WTC11 (cell line): ENCODE results near the gene CENPB. TPM values are rescaled to one million over a fixed set of nuclear protein-coding genes. Genes with fewer than 3 reads are reported as not detected.

Source experiments
- ATAC-seq: fragments of 200-7000 bp; cut with Tn5 transposase; 2 replicates; pipeline ENCODE4 v1.10.0; 2021; ENCODE audit warnings: mild to moderate bottlenecking, moderate library complexity
- CTCF ChIA-PET: fragments of 300-600 bp; sonication (Branson Sonifier 250); formaldehyde crosslinking; loops from one replicate; lab custom pipeline; 2021; ENCODE audit warnings: antibody characterized with exemption; lab: Charles Lee
- POLR2A ChIA-PET: fragments of 350-600 bp; sonication (Branson Sonifier 250); formaldehyde crosslinking; loops from one replicate; lab custom pipeline; 2021; ENCODE audit warnings: antibody characterized with exemption; lab: Charles Lee
- DNase-seq: peaks from one replicate; pipeline ENCODE4 v3.0.0; 2021; ENCODE audit warnings: low spot score
- H3K27ac Mint-ChIP-seq: 2 replicates; pipeline ENCODE4 v1.8.0; 2021; ENCODE audit warnings: mixed read lengths
- H3K27me3 Mint-ChIP-seq: 2 replicates; pipeline ENCODE4 v1.8.0; 2021; ENCODE audit warnings: low read depth, mild to moderate bottlenecking, moderate library complexity, mixed read lengths
- H3K36me3 Mint-ChIP-seq: 2 replicates; pipeline ENCODE4 v1.8.0; 2021; ENCODE audit warnings: mixed read lengths
- H3K4me1 Mint-ChIP-seq: 2 replicates; pipeline ENCODE4 v1.8.0; 2022; ENCODE audit warnings: mixed read lengths
- H3K4me3 Mint-ChIP-seq: 2 replicates; pipeline ENCODE4 v1.8.0; 2021; ENCODE audit warnings: mild to moderate bottlenecking, moderate library complexity, mixed read lengths
- H3K9me3 Mint-ChIP-seq: 2 replicates; pipeline ENCODE4 v1.8.0; 2021; ENCODE audit warnings: mixed read lengths
- ETV6 ChIP-seq: sonication (generic); formaldehyde crosslinking; IDR thresholded peaks from 2 replicates; pipeline ENCODE4 v1.8.1; 2022; ENCODE audit warnings: mild to moderate bottlenecking, missing genetic modification reagents
- FOXK1 ChIP-seq: sonication (generic); formaldehyde crosslinking; IDR thresholded peaks from 2 replicates; pipeline ENCODE4 v1.8.0; 2022; ENCODE audit warnings: mild to moderate bottlenecking, moderate library complexity, missing genetic modification reagents
- GTF2I ChIP-seq: fragments of 250-450 bp; sonication (Bioruptor Pico); conservative IDR thresholded peaks from 2 replicates; pipeline ENCODE4 v1.4.0; 2021; ENCODE audit warnings: mild to moderate bottlenecking
- JUN ChIP-seq: sonication (generic); formaldehyde crosslinking; IDR thresholded peaks from 2 replicates; pipeline ENCODE4 v1.8.0; 2023; ENCODE audit warnings: mild to moderate bottlenecking, missing genetic modification reagents
- MXD4 ChIP-seq: fragments of 250-450 bp; sonication (Bioruptor Pico); IDR thresholded peaks from 2 replicates; pipeline ENCODE4 v1.8.0; 2021; ENCODE audit warnings: mild to moderate bottlenecking, moderate library complexity, borderline replicate concordance
- RELA ChIP-seq: sonication (generic); formaldehyde crosslinking; IDR thresholded peaks from 2 replicates; pipeline ENCODE4 v1.8.1; 2022; ENCODE audit warnings: missing genetic modification reagents, mild to moderate bottlenecking, borderline replicate concordance
- ZNF232 ChIP-seq: sonication (generic); formaldehyde crosslinking; IDR thresholded peaks from 2 replicates; pipeline ENCODE4 v1.8.0; 2022; ENCODE audit warnings: mild to moderate bottlenecking, missing genetic modification reagents
- ZNF396 ChIP-seq: fragments of 250-450 bp; sonication (Bioruptor Pico); IDR thresholded peaks from 2 replicates; pipeline ENCODE4 v1.8.0; 2021; ENCODE audit warnings: mild to moderate bottlenecking, moderate library complexity, borderline replicate concordance
- ZNF416 ChIP-seq: fragments of 250-450 bp; sonication (Bioruptor Pico); IDR thresholded peaks from 2 replicates; pipeline ENCODE4 v1.9.0; 2021; ENCODE audit warnings: mild to moderate bottlenecking, inconsistent platforms
- total RNA-seq: library from RNA; stranded (reverse); gene quantifications from 3 replicates; pipeline ENCODE4 v1.2.3, GENCODE V29; 2021
- TF ChIP-seq, protein P1 (sequence below): sonication (generic); formaldehyde crosslinking; IDR thresholded peaks from 2 replicates; pipeline ENCODE4 v1.8.0; 2022; ENCODE audit warnings: mild to moderate bottlenecking, missing genetic modification reagents
- TF ChIP-seq, protein P2 (sequence below): sonication (generic); formaldehyde crosslinking; IDR thresholded peaks from 2 replicates; pipeline ENCODE4 v1.8.0; 2022; ENCODE audit warnings: mild to moderate bottlenecking, missing genetic modification reagents
- TF ChIP-seq, protein P3 (sequence below): sonication (generic); formaldehyde crosslinking; IDR thresholded peaks from 2 replicates; pipeline ENCODE4 v1.8.0; 2022; ENCODE audit warnings: mild to moderate bottlenecking, missing genetic modification reagents
- TF ChIP-seq, protein P4 (sequence below): sonication (generic); formaldehyde crosslinking; IDR thresholded peaks from 2 replicates; pipeline ENCODE4 v1.8.0; 2022; ENCODE audit warnings: missing genetic modification reagents
- TF ChIP-seq, protein P5 (sequence below): sonication (generic); formaldehyde crosslinking; IDR thresholded peaks from 2 replicates; pipeline ENCODE4 v1.8.1; 2023; ENCODE audit warnings: mild to moderate bottlenecking, missing genetic modification reagents, borderline replicate concordance

The CENPB gene
- total RNA-seq, 1 experiment from 2014 or later: 58.7 TPM

DNA sequence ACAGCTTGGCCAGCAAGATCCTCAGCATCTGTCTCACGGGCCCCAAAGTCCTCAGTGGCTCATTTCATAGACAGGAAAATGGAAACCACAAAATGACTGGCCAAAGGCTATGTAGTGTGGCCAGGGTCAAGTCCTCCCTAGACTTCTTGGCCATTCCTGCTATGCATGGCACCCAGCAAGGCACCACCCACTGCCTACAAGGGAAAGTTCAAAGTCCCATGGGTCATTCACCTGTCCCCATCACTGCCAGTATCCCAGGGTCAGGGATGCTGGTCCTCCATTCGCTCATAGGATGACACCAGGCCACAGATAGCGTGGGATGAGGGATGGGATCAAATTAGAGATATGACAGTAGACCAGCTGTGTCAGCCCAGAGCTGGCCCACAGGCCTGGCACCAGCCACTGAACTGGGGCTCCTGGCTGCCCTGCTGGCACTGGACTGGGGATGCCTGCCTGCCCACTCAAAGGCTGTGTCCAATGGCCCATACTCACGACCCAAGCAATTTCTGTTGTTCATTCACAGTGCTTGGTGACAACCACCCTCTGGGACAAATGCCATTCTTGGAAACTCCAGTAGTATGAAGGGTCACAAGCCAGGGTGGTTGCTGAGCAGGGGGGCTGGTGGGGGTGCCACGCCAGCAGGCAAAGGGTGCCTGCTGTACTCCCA lies 30.6 kb downstream of the CENPB start:
- no peak for DNase-seq
- no peak for ATAC-seq
- CTCF ChIA-PET: interaction anchor here (1.3 to 8.7 kb wide), 7 partner anchors 10 to 64 kb away, joined by 4 to 195 read pairs (median 5); partner anchors contain the start of genes ADISSP and AP5S1
- H3K27ac Mint-ChIP-seq: no peak overlapping the region
- H3K36me3 Mint-ChIP-seq: peaks cover 18% of the 10 kb centered on the region
- no peak overlapping the region for H3K4me3 Mint-ChIP-seq
- TF ChIP-seq, protein P1, sequence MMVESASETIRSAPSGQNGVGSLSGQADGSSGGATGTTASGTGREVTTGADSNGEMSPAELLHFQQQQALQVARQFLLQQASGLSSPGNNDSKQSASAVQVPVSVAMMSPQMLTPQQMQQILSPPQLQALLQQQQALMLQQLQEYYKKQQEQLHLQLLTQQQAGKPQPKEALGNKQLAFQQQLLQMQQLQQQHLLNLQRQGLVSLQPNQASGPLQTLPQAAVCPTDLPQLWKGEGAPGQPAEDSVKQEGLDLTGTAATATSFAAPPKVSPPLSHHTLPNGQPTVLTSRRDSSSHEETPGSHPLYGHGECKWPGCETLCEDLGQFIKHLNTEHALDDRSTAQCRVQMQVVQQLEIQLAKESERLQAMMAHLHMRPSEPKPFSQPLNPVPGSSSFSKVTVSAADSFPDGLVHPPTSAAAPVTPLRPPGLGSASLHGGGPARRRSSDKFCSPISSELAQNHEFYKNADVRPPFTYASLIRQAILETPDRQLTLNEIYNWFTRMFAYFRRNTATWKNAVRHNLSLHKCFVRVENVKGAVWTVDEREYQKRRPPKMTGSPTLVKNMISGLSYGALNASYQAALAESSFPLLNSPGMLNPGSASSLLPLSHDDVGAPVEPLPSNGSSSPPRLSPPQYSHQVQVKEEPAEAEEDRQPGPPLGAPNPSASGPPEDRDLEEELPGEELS: no peak
- TF ChIP-seq, protein P2, sequence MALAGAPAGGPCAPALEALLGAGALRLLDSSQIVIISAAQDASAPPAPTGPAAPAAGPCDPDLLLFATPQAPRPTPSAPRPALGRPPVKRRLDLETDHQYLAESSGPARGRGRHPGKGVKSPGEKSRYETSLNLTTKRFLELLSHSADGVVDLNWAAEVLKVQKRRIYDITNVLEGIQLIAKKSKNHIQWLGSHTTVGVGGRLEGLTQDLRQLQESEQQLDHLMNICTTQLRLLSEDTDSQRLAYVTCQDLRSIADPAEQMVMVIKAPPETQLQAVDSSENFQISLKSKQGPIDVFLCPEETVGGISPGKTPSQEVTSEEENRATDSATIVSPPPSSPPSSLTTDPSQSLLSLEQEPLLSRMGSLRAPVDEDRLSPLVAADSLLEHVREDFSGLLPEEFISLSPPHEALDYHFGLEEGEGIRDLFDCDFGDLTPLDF (CRISPR knock-in tag): no peak
- TF ChIP-seq RELA (CRISPR knock-in tag): no peak
- no peaks in the 10 kb centered on the region for H3K9me3 Mint-ChIP-seq
- POLR2A ChIA-PET: interaction anchor here (0.6 kb wide), 1 partner anchor 101 kb away, joined by 3 read pairs; no protein-coding TSS in a partner anchor
- H3K27me3 Mint-ChIP-seq: peaks cover 2% of the 10 kb centered on the region
- H3K4me1 Mint-ChIP-seq: peaks cover 4% of the 10 kb centered on the region

DNA sequence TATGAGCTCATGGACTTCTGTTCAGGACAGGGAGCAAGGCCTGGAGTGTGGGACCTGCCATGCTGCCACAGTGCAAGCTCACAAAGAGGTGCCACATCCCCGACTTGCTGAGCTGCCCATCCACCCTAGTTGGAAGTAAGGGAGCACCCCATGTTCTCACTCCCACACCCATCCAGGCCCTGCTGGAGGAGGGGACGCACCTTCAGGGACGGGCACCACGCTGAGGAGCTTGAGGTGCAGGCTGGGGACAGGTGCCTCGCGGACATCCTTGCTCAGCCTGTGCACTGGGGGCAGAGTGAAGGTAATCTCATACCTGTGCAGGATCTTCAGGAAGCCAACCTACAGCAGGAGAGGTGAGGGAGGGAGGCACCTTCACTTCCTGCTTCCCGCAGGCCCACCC lies 31.3 kb downstream of the CENPB start:
- Mint-ChIP-seq H3K36me3 (peaks cover 21% of the 10 kb centered on the region), H3K27ac (no peak overlapping the region), H3K27me3 (peaks cover 9% of the 10 kb centered on the region), H3K4me1 (peaks cover 6% of the 10 kb centered on the region), H3K4me3 (no peak overlapping the region), H3K9me3 (no peaks in the 10 kb centered on the region)
- ATAC-seq (no peak), DNase-seq (no peak)
- no peak for TF ChIP-seq ZNF232 (CRISPR knock-in tag)
- TF ChIP-seq ETV6 (CRISPR knock-in tag): no peak
- ChIA-PET CTCF (interaction anchor here (1.1 to 8.7 kb wide), 5 partner anchors 10 to 65 kb away, joined by 3 to 195 read pairs (median 10); partner anchors contain the start of genes ADISSP and AP5S1), POLR2A (no interaction called here)

DNA sequence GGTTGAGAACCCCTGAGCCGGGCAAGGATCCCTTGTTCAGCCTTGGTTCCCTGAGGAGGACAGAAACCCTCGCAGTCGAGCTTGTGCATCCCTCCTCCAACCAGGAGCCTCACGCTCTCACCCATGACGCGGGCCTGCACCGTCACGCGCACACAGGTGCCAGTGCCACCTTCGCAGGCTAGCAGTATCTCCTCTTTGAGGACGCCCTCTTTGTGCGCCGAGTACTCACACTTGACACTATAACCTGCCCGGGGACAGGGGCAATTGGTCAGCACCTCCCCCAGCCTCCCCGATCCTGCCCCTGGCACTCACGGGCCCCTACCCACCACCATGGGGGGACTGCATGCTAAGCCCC lies 32.3 kb downstream of the CENPB start:
- CTCF ChIA-PET: interaction anchor here (1.3 to 8.7 kb wide), 8 partner anchors 9 to 101 kb away, joined by 4 to 195 read pairs (median 12); partner anchors contain the start of genes ADISSP, AP5S1, CENPB and SPEF1
- no peak overlapping the region for H3K4me3 Mint-ChIP-seq
- no peak for ATAC-seq
- POLR2A ChIA-PET: no interaction called here
- no peak for DNase-seq
- TF ChIP-seq FOXK1 (CRISPR knock-in tag) (no peak), JUN (CRISPR knock-in tag) (no peak), GTF2I (CRISPR knock-in tag) (no peak), ZNF416 (CRISPR knock-in tag) (no peak), ZNF396 (CRISPR knock-in tag) (no peak)
- TF ChIP-seq, protein P3, sequence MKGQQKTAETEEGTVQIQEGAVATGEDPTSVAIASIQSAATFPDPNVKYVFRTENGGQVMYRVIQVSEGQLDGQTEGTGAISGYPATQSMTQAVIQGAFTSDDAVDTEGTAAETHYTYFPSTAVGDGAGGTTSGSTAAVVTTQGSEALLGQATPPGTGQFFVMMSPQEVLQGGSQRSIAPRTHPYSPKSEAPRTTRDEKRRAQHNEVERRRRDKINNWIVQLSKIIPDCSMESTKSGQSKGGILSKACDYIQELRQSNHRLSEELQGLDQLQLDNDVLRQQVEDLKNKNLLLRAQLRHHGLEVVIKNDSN (CRISPR knock-in tag): no peak
- TF ChIP-seq, all 79 proteins: peak for 0
- Mint-ChIP-seq H3K27ac (no peak overlapping the region), H3K27me3 (peaks cover 17% of the 10 kb centered on the region), H3K4me1 (peaks cover 6% of the 10 kb centered on the region), H3K36me3 (peaks cover 21% of the 10 kb centered on the region), H3K9me3 (no peaks in the 10 kb centered on the region)

DNA sequence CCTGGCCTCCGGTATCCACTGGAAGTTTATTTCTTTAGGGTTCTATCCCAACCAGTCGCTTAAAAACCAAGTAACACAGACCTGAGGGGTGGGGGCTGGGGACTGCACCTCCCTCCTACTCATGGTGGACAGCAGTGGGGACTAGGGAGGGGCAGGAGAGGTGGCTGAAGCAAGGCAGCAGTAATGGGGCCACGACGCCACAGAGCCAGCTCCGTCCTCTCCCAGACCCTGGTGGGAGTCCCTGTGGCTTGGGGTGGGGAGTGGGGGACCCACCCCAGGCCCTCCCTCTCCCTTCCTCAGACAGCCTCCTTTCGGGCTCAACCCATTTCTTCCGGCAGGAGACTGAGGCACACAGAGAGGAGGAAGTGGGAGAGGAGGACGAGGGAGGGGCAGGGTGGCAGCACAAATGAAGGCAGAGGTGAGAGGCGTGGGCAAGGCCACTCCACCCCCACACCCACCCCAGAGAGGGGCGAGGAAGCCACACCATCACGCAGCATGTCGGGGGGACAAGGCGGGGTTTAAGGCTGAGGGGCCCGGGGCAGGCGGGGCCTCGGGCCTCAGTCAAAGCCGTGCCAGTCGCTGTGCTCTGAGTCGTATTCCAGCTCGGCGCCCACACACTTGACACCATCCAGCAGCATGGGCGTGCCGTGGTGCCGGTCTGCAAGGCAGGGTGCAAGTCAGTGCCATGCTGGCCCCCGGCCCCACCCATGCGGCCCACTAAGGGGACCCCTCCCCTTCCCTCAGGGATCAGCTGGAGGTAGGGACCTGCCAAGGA lies 32.9 kb downstream of the CENPB start:
- H3K4me1 Mint-ChIP-seq: peaks cover 6% of the 10 kb centered on the region
- ATAC-seq (no peak), DNase-seq (no peak)
- H3K27me3 Mint-ChIP-seq: peaks cover 22% of the 10 kb centered on the region
- H3K4me3 Mint-ChIP-seq: no peak overlapping the region
- H3K36me3 Mint-ChIP-seq: peaks cover 21% of the 10 kb centered on the region
- ChIA-PET CTCF (interaction anchor here (0.6 to 8.7 kb wide), 26 partner anchors 8 to 338 kb away, joined by 3 to 195 read pairs (median 5); partner anchors contain the start of genes ADISSP, AP5S1, CENPB and SPEF1), POLR2A (interaction anchor here (1.0 to 1.1 kb wide), 2 partner anchors 14 to 19 kb away, joined by 3 read pairs; partner anchors contain the start of gene ADISSP)
- H3K27ac Mint-ChIP-seq: no peak overlapping the region
- no peaks in the 10 kb centered on the region for H3K9me3 Mint-ChIP-seq
- TF ChIP-seq, protein P4, sequence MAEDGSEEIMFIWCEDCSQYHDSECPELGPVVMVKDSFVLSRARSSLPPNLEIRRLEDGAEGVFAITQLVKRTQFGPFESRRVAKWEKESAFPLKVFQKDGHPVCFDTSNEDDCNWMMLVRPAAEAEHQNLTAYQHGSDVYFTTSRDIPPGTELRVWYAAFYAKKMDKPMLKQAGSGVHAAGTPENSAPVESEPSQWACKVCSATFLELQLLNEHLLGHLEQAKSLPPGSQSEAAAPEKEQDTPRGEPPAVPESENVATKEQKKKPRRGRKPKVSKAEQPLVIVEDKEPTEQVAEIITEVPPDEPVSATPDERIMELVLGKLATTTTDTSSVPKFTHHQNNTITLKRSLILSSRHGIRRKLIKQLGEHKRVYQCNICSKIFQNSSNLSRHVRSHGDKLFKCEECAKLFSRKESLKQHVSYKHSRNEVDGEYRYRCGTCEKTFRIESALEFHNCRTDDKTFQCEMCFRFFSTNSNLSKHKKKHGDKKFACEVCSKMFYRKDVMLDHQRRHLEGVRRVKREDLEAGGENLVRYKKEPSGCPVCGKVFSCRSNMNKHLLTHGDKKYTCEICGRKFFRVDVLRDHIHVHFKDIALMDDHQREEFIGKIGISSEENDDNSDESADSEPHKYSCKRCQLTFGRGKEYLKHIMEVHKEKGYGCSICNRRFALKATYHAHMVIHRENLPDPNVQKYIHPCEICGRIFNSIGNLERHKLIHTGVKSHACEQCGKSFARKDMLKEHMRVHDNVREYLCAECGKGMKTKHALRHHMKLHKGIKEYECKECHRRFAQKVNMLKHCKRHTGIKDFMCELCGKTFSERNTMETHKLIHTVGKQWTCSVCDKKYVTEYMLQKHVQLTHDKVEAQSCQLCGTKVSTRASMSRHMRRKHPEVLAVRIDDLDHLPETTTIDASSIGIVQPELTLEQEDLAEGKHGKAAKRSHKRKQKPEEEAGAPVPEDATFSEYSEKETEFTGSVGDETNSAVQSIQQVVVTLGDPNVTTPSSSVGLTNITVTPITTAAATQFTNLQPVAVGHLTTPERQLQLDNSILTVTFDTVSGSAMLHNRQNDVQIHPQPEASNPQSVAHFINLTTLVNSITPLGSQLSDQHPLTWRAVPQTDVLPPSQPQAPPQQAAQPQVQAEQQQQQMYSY (CRISPR knock-in tag): no peak
- TF ChIP-seq, protein P5, sequence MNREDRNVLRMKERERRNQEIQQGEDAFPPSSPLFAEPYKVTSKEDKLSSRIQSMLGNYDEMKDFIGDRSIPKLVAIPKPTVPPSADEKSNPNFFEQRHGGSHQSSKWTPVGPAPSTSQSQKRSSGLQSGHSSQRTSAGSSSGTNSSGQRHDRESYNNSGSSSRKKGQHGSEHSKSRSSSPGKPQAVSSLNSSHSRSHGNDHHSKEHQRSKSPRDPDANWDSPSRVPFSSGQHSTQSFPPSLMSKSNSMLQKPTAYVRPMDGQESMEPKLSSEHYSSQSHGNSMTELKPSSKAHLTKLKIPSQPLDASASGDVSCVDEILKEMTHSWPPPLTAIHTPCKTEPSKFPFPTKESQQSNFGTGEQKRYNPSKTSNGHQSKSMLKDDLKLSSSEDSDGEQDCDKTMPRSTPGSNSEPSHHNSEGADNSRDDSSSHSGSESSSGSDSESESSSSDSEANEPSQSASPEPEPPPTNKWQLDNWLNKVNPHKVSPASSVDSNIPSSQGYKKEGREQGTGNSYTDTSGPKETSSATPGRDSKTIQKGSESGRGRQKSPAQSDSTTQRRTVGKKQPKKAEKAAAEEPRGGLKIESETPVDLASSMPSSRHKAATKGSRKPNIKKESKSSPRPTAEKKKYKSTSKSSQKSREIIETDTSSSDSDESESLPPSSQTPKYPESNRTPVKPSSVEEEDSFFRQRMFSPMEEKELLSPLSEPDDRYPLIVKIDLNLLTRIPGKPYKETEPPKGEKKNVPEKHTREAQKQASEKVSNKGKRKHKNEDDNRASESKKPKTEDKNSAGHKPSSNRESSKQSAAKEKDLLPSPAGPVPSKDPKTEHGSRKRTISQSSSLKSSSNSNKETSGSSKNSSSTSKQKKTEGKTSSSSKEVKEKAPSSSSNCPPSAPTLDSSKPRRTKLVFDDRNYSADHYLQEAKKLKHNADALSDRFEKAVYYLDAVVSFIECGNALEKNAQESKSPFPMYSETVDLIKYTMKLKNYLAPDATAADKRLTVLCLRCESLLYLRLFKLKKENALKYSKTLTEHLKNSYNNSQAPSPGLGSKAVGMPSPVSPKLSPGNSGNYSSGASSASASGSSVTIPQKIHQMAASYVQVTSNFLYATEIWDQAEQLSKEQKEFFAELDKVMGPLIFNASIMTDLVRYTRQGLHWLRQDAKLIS (CRISPR knock-in tag): no peak
- TF ChIP-seq MXD4 (CRISPR knock-in tag): no peak
